Fibroblast of skin of scalp (primary cell): Measurements from ENCODE around the gene ENC1.

Experiments
- DNase-seq: peaks from one replicate; pipeline ENCODE4 v3.0.0-alpha.2; 2013

Gene ENC1

GRCh38 chr5:74630453-74631066 is 10.0 kb downstream of the ENC1 start:
- peak; percentile 83 for DNase-seq

GRCh38 chr5:74629326-74629725 is 11.2 kb downstream of the ENC1 start:
- DNase-seq, result no peak

GRCh38 chr5:74628359-74628758 is 12.2 kb downstream of the ENC1 start:
- no peak for DNase-seq

GRCh38 chr5:74627646-74628279 is 12.8 kb downstream of the ENC1 start:
- DNase-seq, result no peak

DNA sequence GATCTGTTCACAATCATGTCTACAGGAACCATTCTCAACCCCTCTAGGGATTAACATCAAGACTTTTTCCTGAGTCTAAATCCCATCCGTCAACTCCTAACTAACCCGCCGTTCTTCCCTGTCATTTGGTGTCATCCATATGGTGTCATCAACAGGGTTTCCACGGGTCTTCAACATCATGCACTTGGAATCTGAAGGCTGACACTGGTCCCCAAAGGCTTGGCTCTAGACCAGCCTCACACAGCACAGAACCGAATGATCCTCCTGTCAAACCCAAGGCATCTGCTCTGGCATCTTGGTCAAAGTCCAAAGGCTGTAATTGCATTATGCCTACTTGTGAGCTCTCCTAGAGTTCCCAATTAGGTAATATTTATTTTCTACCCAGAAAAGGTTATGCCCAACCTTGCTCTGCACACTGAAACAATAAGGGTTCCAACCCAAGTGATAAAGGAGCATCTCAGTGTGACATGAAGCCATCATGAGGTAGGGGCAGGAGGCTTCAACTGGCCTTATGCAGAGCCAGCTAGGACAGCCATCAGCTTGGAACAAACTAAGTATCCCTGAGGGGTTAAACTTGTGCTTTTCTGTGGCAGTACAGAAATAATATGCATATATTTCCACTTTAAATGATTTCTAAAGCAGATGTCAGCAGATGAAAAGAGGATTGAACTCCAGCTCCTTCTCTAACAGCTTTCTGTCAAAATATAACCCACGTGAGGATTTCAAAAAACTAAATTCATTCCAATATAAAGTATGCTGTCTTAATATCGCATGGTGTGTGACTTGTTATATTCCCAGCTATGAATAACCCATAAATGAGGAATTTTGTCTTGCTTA is 13.9 kb downstream of the ENC1 start:
- peak; percentile 58 for DNase-seq

- peak; percentile 47 for DNase-seq
Observed at GRCh38 chr5:74625742-74626241, 14.7 kb downstream of the ENC1 start.

GRCh38 chr5:74624931-74625505 is 15.5 kb downstream of the ENC1 start:
- DNase-seq, result no peak

- DNase-seq, result no peak
Observed at GRCh38 chr5:74624501-74624900, 16.0 kb downstream of the ENC1 start.

GRCh38 chr5:74623748-74624408 is 16.6 kb downstream of the ENC1 start:
- no peak for DNase-seq

DNA sequence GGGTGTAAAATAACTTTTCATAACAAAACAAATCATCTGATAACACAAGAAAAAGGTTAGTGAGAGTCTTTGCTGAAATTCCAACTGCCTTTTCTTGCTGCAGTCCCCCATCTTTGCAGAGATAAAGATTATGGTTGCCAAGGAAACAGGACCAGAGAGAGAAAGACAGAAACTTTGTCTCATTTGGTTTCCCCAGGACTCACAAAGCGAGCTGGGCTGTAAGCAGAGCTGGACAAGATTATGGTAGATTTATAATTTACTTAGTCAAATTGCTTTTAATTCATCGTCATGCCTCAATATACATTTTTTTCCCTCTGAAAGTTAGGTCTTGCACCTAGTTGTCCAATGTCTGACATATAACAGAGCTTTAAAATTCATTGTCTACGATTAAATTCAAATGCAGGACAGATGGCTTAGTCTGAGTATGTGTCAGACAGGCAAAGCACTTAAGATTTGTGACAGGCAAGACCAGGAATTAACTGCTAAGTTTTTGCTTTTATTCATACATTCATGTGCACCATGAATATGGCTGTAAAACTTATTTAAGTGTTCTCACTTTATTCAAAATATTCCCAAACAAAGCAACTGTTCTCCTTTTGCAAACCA is 17.4 kb downstream of the ENC1 start:
- DNase-seq, result no peak

DNA sequence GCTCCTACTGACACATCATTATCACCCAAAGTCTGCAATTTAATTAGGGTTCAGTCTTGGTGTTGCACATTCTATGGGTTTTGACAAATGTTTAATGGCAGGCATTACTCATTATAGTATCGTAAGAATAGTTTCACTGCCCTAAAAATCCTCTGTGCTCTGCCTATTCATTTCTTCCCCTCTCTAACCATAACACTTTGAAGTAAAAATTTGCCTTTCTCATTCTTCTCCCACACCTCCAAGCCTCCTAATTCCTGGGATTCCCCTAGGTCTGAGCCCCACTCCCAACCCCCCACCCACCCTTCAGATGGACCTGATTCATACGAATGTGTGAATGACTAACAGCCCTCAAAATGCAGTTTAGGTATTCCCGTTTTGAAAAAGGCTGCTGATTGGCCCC is 18.4 kb downstream of the ENC1 start:
- DNase-seq, result no peak

GRCh38 chr5:74621492-74621891 is 19.0 kb downstream of the ENC1 start:
- DNase-seq, result no peak

GRCh38 chr5:74619308-74619707 is 21.2 kb downstream of the ENC1 start:
- no peak for DNase-seq

GRCh38 chr5:74618106-74618505 is 22.4 kb downstream of the ENC1 start:
- no peak for DNase-seq

- DNase-seq, result no peak
Observed at GRCh38 chr5:74617202-74617601, 23.3 kb downstream of the ENC1 start.

- DNase-seq, result no peak
Observed at GRCh38 chr5:74616236-74617146, 24.0 kb downstream of the ENC1 start.

- DNase-seq, result no peak
Observed at GRCh38 chr5:74613283-74613682, 27.2 kb downstream of the ENC1 start.

DNA sequence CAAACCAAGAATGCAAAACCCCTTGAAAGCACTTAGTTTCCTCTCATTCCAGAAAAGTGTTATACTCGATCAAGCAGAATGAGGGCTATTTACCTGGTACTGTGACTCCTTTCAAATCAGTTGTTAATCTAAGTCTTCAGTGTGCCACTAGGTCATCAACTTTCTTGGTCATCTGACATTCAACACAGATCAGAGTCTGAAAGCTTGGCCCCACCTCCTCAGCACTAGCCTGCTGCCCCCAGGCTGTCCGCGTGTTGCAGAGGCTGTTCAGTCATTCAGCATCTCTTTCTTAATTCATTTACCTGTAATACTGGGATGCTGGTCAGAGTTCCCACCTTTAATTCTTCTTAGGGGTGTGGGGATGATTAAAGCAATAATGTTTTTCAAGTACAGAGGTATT is 28.5 kb downstream of the ENC1 start:
- DNase-seq, result no peak

DNA sequence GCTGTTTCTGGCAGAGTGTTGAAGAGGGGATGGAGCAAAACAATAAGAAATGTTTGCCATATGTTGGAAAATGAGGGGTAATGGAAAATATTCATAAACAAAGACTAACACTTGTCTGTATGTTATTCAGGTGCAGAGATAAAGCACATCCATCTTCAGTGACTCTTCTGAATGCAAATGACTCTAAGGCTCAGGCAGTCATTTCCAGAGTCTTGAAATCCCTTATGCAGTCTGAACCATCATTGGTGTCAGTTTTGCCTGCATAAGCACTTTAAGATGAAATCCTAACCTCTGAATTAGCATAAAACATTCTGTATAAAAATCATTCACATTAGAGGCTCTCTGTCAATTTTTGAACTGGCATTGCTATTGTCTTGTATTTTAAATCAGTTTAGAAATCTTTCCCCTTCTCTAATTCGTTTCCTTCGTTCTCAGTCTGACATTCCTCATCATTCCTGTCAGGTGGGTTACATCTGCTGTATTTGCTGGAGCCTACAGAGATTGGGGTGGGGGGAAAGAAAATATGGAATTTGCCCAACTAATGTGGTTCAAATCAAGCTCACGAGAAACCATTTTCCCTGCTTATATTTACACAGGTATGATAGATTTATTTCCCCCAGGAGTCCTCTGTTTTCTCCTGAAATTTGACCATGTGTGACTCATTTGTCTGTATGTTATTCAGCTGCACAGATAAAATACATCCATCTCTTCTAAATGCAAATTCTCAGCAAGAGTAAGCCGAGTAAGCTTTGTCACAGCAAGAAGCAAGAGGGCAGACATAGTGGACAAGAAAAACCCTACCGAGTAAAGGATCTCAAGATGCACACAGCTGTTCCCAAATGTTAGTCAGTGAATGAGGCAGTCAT is 31.6 kb downstream of the ENC1 start:
- no peak for DNase-seq

DNA sequence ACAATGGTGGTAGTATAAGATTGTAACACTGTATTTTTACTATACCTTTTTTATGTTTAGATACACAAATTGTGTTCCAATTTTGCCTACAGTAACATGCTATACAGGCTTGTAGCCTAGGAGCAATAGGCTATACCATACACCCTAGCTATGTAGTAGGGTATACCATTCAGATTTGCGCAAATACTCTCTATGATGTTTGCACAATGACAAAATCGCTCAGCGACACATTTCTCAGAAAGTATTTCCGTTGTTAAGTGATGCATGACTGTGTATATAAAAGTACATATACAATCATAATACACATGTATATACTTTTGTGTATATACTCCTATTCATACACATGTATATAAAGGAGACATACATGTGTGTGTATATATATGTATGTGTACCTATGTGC is 34.8 kb downstream of the ENC1 start:
- no peak for DNase-seq
